Iris pigment epithelial cell (primary cell): Measurements from ENCODE around the gene ATXN7L1.

ENCODE experiments used
- DNase-seq: peaks from one replicate; pipeline ENCODE4 v3.0.0-alpha.2; 2011; ENCODE audit warnings: low read depth

The ATXN7L1 gene

GRCh38 chr7:105778956-105779355 is 97.4 kb downstream of the ATXN7L1 start:
- no peak for DNase-seq

GRCh38 chr7:105776986-105777910 is 99.2 kb downstream of the ATXN7L1 start:
- peak; percentile 51 for DNase-seq

- DNase-seq = peak; percentile 100
Observed at GRCh38 chr7:105776068-105776790, 100.2 kb downstream of the ATXN7L1 start.

GRCh38 chr7:105775580-105775979 is 100.8 kb downstream of the ATXN7L1 start:
- DNase-seq = peak; percentile 57

- no peak for DNase-seq
Observed at GRCh38 chr7:105773030-105773460, 103.4 kb downstream of the ATXN7L1 start.

- no peak for DNase-seq
Observed at GRCh38 chr7:105769901-105770628, 106.3 kb downstream of the ATXN7L1 start.

- no peak for DNase-seq
Observed at GRCh38 chr7:105768898-105769507, 107.4 kb downstream of the ATXN7L1 start.

- no peak for DNase-seq
Observed at GRCh38 chr7:105768117-105768516, 108.3 kb downstream of the ATXN7L1 start.

- no peak for DNase-seq
Observed at GRCh38 chr7:105766421-105767073, 109.9 kb downstream of the ATXN7L1 start.

GRCh38 chr7:105765846-105766245 is 110.6 kb downstream of the ATXN7L1 start:
- no peak for DNase-seq

GRCh38 chr7:105764506-105764905 is 111.9 kb downstream of the ATXN7L1 start:
- no peak for DNase-seq

- no peak for DNase-seq
Observed at GRCh38 chr7:105760551-105761447, 115.6 kb downstream of the ATXN7L1 start.

GRCh38 chr7:105759670-105760550 is 116.5 kb downstream of the ATXN7L1 start:
- DNase-seq = peak; percentile 66

GRCh38 chr7:105756367-105756766 is 120.0 kb downstream of the ATXN7L1 start:
- DNase-seq = no peak

- DNase-seq = no peak
Observed at GRCh38 chr7:105752671-105753275, 123.6 kb downstream of the ATXN7L1 start.

GRCh38 chr7:105751054-105751453 is 125.3 kb downstream of the ATXN7L1 start:
- DNase-seq = no peak

GRCh38 chr7:105748701-105749100 is 127.7 kb downstream of the ATXN7L1 start:
- DNase-seq = no peak

- no peak for DNase-seq
Observed at GRCh38 chr7:105745681-105746330, 130.6 kb downstream of the ATXN7L1 start.
